Stimulated activated CD8-positive, alpha-beta memory T cell treated with anti-CD3 and anti-CD28 coated beads, Interleukin-12 subunit alpha, Interleukin-12 subunit beta, amount 100 ng/mL, for 4 hours (primary cell): Measurements from ENCODE around the gene DRD2.

Experiments
- DNase-seq: peaks from one replicate; pipeline ENCODE4 v3.0.0-alpha.2; 2020; ENCODE audit warnings: low read depth

DRD2 gene

GRCh38 chr11:113444502-113445123 is 30.6 kb downstream of the DRD2 start:
- DNase-seq, result no peak

- no peak for DNase-seq
Observed at GRCh38 chr11:113440816-113441215, 34.4 kb downstream of the DRD2 start.

- DNase-seq, result no peak
Observed at GRCh38 chr11:113436672-113437252, 38.4 kb downstream of the DRD2 start.

- DNase-seq, result no peak
Observed at GRCh38 chr11:113435190-113435968, 39.8 kb downstream of the DRD2 start.

- no peak for DNase-seq
Observed at GRCh38 chr11:113431746-113432145, 43.5 kb downstream of the DRD2 start.

- no peak for DNase-seq
Observed at GRCh38 chr11:113426686-113427085, 48.5 kb downstream of the DRD2 start.

GRCh38 chr11:113420808-113421207 is 54.4 kb downstream of the DRD2 start:
- DNase-seq, result no peak

- DNase-seq, result no peak
Observed at GRCh38 chr11:113419454-113420003, 55.7 kb downstream of the DRD2 start.

- no peak for DNase-seq
Observed at GRCh38 chr11:113417428-113417827, 57.8 kb downstream of the DRD2 start.

GRCh38 chr11:113415343-113415742 is 59.9 kb downstream of the DRD2 start:
- no peak for DNase-seq

- DNase-seq, result no peak
Observed at GRCh38 chr11:113412675-113413074, 62.5 kb downstream of the DRD2 start.

- no peak for DNase-seq
Observed at GRCh38 chr11:113411536-113411935, 63.7 kb downstream of the DRD2 start.

GRCh38 chr11:113410414-113411135 is 64.6 kb downstream of the DRD2 start:
- no peak for DNase-seq

GRCh38 chr11:113409526-113409925 is 65.7 kb downstream of the DRD2 start:
- DNase-seq, result no peak

- no peak for DNase-seq
Observed at GRCh38 chr11:113408887-113409286, 66.3 kb downstream of the DRD2 start.

- no peak for DNase-seq
Observed at GRCh38 chr11:113408206-113408605, 67.0 kb downstream of the DRD2 start.

- DNase-seq, result no peak
Observed at GRCh38 chr11:113407163-113407562, 68.0 kb downstream of the DRD2 start.

GRCh38 chr11:113405724-113406478 is 69.3 kb downstream of the DRD2 start:
- no peak for DNase-seq

- no peak for DNase-seq
Observed at GRCh38 chr11:113404859-113405430, 70.3 kb downstream of the DRD2 start.

- no peak for DNase-seq
Observed at GRCh38 chr11:113401718-113402117, 73.5 kb downstream of the DRD2 start.

GRCh38 chr11:113400631-113401230 is 74.5 kb downstream of the DRD2 start:
- DNase-seq, result no peak
